B cell (primary cell): ENCODE results near the gene TRA2A.

Source experiments
- EZH2 ChIP-seq: IDR thresholded peaks from 2 replicates; pipeline ENCODE4 v1.6.1; 2012; ENCODE audit warnings: borderline replicate concordance, low read depth, mild to moderate bottlenecking, moderate library complexity, low read length; ENCODE audit not compliant: insufficient read depth, poor library complexity, severe bottlenecking
- TF ChIP-seq, protein P1 (sequence below): fragments of 200-600 bp; IDR thresholded peaks from one replicate; pipeline ENCODE4 v1.8.0; 2022; ENCODE audit warnings: antibody characterized with exemption, mild to moderate bottlenecking

DNA sequence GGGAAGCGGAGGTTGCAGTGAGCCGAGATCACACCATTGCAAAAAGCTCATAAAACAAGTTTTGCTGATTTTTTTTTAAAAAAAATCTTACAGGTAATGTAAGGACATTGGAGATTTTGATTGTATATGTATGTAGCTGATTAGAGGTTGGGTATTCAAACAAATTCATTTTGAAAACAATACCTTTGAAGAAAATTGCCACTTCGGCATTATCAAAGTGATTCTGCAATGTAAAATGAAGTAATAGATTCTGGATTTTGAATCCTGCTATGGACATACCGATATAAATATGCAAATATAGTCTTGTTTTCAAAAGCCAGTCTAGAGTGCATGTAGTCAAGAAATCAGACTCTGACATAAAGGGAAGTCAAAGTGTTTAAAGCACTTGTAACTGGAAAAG lies 49.1 kb downstream of the TRA2A start:
- TF ChIP-seq, protein P1, sequence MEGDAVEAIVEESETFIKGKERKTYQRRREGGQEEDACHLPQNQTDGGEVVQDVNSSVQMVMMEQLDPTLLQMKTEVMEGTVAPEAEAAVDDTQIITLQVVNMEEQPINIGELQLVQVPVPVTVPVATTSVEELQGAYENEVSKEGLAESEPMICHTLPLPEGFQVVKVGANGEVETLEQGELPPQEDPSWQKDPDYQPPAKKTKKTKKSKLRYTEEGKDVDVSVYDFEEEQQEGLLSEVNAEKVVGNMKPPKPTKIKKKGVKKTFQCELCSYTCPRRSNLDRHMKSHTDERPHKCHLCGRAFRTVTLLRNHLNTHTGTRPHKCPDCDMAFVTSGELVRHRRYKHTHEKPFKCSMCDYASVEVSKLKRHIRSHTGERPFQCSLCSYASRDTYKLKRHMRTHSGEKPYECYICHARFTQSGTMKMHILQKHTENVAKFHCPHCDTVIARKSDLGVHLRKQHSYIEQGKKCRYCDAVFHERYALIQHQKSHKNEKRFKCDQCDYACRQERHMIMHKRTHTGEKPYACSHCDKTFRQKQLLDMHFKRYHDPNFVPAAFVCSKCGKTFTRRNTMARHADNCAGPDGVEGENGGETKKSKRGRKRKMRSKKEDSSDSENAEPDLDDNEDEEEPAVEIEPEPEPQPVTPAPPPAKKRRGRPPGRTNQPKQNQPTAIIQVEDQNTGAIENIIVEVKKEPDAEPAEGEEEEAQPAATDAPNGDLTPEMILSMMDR, result no peak
- TF ChIP-seq EZH2, result no peak
